GM23338 (cell line): ENCODE data around the gene HSF2BP. TPM values are rescaled to one million over a fixed set of nuclear protein-coding genes. Genes with fewer than 3 reads are reported as not detected.

Experiments used
- ATAC-seq: fragments of 200-7000 bp; cut with Tn5 transposase; 3 replicates; pipeline ENCODE4 v1.9.1; 2020
- DNase-seq: peaks from one replicate; pipeline ENCODE4 v3.0.0-alpha.2; 2015; ENCODE audit warnings: low spot score
- H2AFZ ChIP-seq: fragments of 200-600 bp; sonication (generic); 2 replicates; pipeline ENCODE4 v1.8.0; 2016; ENCODE audit warnings: antibody characterized with exemption, mild to moderate bottlenecking, moderate library complexity
- H3F3A ChIP-seq: fragments of 200-600 bp; sonication (generic); replicated peaks from 2 replicates; pipeline ENCODE4 v1.8.0; 2017; ENCODE audit warnings: antibody characterized with exemption, mixed run types, low read depth
- H3K27ac ChIP-seq: fragments of 200-600 bp; sonication (generic); 2 replicates; pipeline ENCODE4 v1.6.1; 2016; ENCODE audit warnings: low read depth
- H3K27me3 ChIP-seq: fragments of 200-600 bp; sonication (generic); 2 replicates; pipeline ENCODE4 v1.8.0; 2016; ENCODE audit warnings: mild to moderate bottlenecking, mixed run types, moderate library complexity; ENCODE audit not compliant: insufficient read depth
- H3K36me3 ChIP-seq: fragments of 200-600 bp; sonication (generic); 2 replicates; pipeline ENCODE4 v1.8.0; 2016; ENCODE audit warnings: mild to moderate bottlenecking; ENCODE audit not compliant: insufficient read depth
- H3K4me1 ChIP-seq: fragments of 200-600 bp; sonication (generic); 2 replicates; pipeline ENCODE4 v1.8.0; 2016; ENCODE audit warnings: mild to moderate bottlenecking, moderate library complexity; ENCODE audit not compliant: insufficient read depth
- H3K4me2 ChIP-seq: fragments of 200-600 bp; sonication (generic); 2 replicates; pipeline ENCODE4 v1.7.1; 2017; ENCODE audit warnings: mixed run types
- H3K4me3 ChIP-seq: fragments of 200-600 bp; sonication (generic); 2 replicates; pipeline ENCODE4 v1.6.1; 2016; ENCODE audit warnings: mixed run types
- H3K79me2 ChIP-seq: fragments of 200-600 bp; sonication (generic); replicated peaks from 2 replicates; pipeline ENCODE4 v1.8.0; 2017; ENCODE audit warnings: mild to moderate bottlenecking; ENCODE audit not compliant: insufficient read depth
- H3K9me2 ChIP-seq: fragments of 200-600 bp; sonication (generic); 2 replicates; pipeline ENCODE4 v1.8.0; 2017; ENCODE audit not compliant: insufficient read depth
- H4K20me1 ChIP-seq: fragments of 200-600 bp; sonication (generic); replicated peaks from 2 replicates; pipeline ENCODE4 v1.8.0; 2017; ENCODE audit warnings: mild to moderate bottlenecking; ENCODE audit not compliant: insufficient read depth
- H3K27ac Mint-ChIP-seq: 2 replicates; pipeline ENCODE4 v1.8.0; 2020; ENCODE audit warnings: inconsistent platforms, mild to moderate bottlenecking, moderate library complexity, mixed read lengths
- H3K27me3 Mint-ChIP-seq: 3 replicates; pipeline ENCODE4 v1.8.0; 2022; ENCODE audit warnings: low read depth, mild to moderate bottlenecking, moderate library complexity, mixed read lengths, inconsistent platforms; ENCODE audit not compliant: insufficient read depth, poor library complexity
- H3K36me3 Mint-ChIP-seq: 3 replicates; pipeline ENCODE4 v1.8.0; 2021; ENCODE audit warnings: low read depth, mild to moderate bottlenecking, inconsistent platforms, moderate library complexity, mixed read lengths
- H3K4me1 Mint-ChIP-seq: 3 replicates; pipeline ENCODE4 v1.8.0; 2020; ENCODE audit warnings: mild to moderate bottlenecking, inconsistent platforms, mixed read lengths
- H3K4me3 Mint-ChIP-seq: 3 replicates; pipeline ENCODE4 v1.8.0; 2021; ENCODE audit warnings: moderate library complexity, mild to moderate bottlenecking, inconsistent platforms, mixed read lengths
- H3K9me3 Mint-ChIP-seq: 3 replicates; pipeline ENCODE4 v1.8.0; 2020; ENCODE audit warnings: moderate library complexity, mild to moderate bottlenecking, inconsistent platforms, mixed read lengths
- CREB1 ChIP-seq: fragments of 250-450 bp; sonication (Bioruptor Pico); IDR thresholded peaks from 2 replicates; pipeline ENCODE4 v1.5.0; 2020; ENCODE audit warnings: low read depth, mild to moderate bottlenecking, moderate library complexity
- CTCF ChIP-seq, 2 experiments: fragments of 200-600 bp in 1 of 2; sonication (generic) in 1 of 2; conservative IDR thresholded peaks; 2 replicates each; pipeline versions ENCODE4 v1.5.1 to v1.6.1; 2016 to 2017; ENCODE audit warnings: antibody characterized with exemption in 2 of 2, low read depth in 2 of 2, mild to moderate bottlenecking in 2 of 2, moderate library complexity in 1 of 2
- ETS1 ChIP-seq: IDR thresholded peaks from 2 replicates; pipeline ENCODE4 v1.6.1; 2016; ENCODE audit warnings: antibody characterized with exemption
- EZH2 ChIP-seq: fragments of 200-600 bp; sonication (generic); IDR thresholded peaks from one replicate; pipeline ENCODE4 v1.8.0; 2017; ENCODE audit warnings: antibody characterized with exemption, mild to moderate bottlenecking, low read depth; ENCODE audit not compliant: unreplicated experiment
- EZH2phosphoT487 ChIP-seq: fragments of 200-600 bp; sonication (generic); IDR thresholded peaks from one replicate; pipeline ENCODE4 v1.8.1; 2018; ENCODE audit warnings: antibody characterized with exemption; ENCODE audit not compliant: unreplicated experiment
- JUNB ChIP-seq: IDR thresholded peaks from one replicate; pipeline ENCODE4 v1.6.1; 2016; ENCODE audit warnings: antibody characterized with exemption; ENCODE audit not compliant: unreplicated experiment
- NANOG ChIP-seq: IDR thresholded peaks from 2 replicates; pipeline ENCODE4 v1.6.1; 2016; ENCODE audit warnings: antibody characterized with exemption, borderline replicate concordance
- POLR2AphosphoS5 ChIP-seq: IDR thresholded peaks from 2 replicates; pipeline ENCODE4 v1.6.1; 2016; ENCODE audit warnings: antibody characterized with exemption, low read depth
- REST ChIP-seq: IDR thresholded peaks from one replicate; pipeline ENCODE4 v1.6.1; 2018; ENCODE audit warnings: antibody characterized with exemption; ENCODE audit not compliant: unreplicated experiment
- STAT1 ChIP-seq: IDR thresholded peaks from one replicate; pipeline ENCODE4 v1.6.1; 2016; ENCODE audit warnings: antibody characterized with exemption; ENCODE audit not compliant: unreplicated experiment
- ZNF114 ChIP-seq: fragments of 250-450 bp; sonication (Bioruptor Pico); IDR thresholded peaks from 2 replicates; pipeline ENCODE4 v1.5.0; 2020; ENCODE audit warnings: mild to moderate bottlenecking, moderate library complexity
- ZNF331 ChIP-seq: fragments of 250-450 bp; sonication (Bioruptor Pico); IDR thresholded peaks from 2 replicates; pipeline ENCODE4 v1.5.0; 2020; ENCODE audit warnings: low read depth, mild to moderate bottlenecking, moderate library complexity
- ZNF462 ChIP-seq: fragments of 250-450 bp; sonication (Bioruptor Pico); IDR thresholded peaks from 2 replicates; pipeline ENCODE4 v1.5.0; 2020; ENCODE audit warnings: mild to moderate bottlenecking, moderate library complexity
- polyA plus RNA-seq: library from polyadenylated mRNA; unstranded; fragments of >200 nt; fragmentation: Nextera tagmentation; extraction: Ambion mirVana; gene quantifications from 2 replicates; pipeline ENCODE4 v1.2.1, GENCODE V29; 2016
- total RNA-seq: library from RNA; depleted of rRNA; stranded (reverse); fragments of >200 nt; shearing (Covaris generic); gene quantifications from 2 replicates; pipeline ENCODE4 v1.2.3, GENCODE V29; 2014

HSF2BP gene
- total and polyA plus RNA-seq, 2 experiments from 2014 or later, result 0.78 to 2.0 TPM

- Histone ChIP-seq H3F3A (no peaks in the 10 kb centered on the region), H3K4me3 (no peak overlapping the region), H3K36me3 (no peaks in the 10 kb centered on the region; the same call in 1 of the 2 replicates), H3K4me2 (no peak overlapping the region), H3K9me2 (no peaks in the 10 kb centered on the region), H3K27ac (no peak overlapping the region), H3K27me3 (no peaks in the 10 kb centered on the region), H4K20me1 (no peaks in the 10 kb centered on the region), H2AFZ (no peak overlapping the region), H3K79me2 (no peaks in the 10 kb centered on the region), H3K4me1 (no peaks in the 10 kb centered on the region)
- H3K27ac Mint-ChIP-seq, result no peak overlapping the region
- peaks cover 14% of the 10 kb centered on the region for H3K9me3 Mint-ChIP-seq
- TF ChIP-seq JUNB, result no peak
- TF ChIP-seq CTCF (conservative IDR thresholded peaks at IDR 0.05; ENCODE audit: low read depth in 2 of 2), result no peak
- no peak for TF ChIP-seq EZH2
- no peak for TF ChIP-seq REST
- no peak for TF ChIP-seq CREB1 (CRISPR knock-in tag)
- no peak for TF ChIP-seq ZNF114 (CRISPR knock-in tag)
- TF ChIP-seq ZNF331 (CRISPR knock-in tag), result no peak
- TF ChIP-seq POLR2AphosphoS5, result no peak
- no peak for TF ChIP-seq NANOG
- no peak for TF ChIP-seq STAT1
- TF ChIP-seq EZH2phosphoT487, result no peak
- TF ChIP-seq ETS1, result no peak
- no peak for TF ChIP-seq ZNF462
- peaks cover 5% of the 10 kb centered on the region; the same call in 2 of the 3 replicates for H3K36me3 Mint-ChIP-seq
- H3K4me1 Mint-ChIP-seq, result no peaks in the 10 kb centered on the region
- no peak overlapping the region for H3K4me3 Mint-ChIP-seq
- DNase-seq (no peak), ATAC-seq (no peak)
- peaks cover 4% of the 10 kb centered on the region for H3K27me3 Mint-ChIP-seq
These were observed 39.9 kb downstream of the HSF2BP start for GRCh38 chr21:43619344-43619743.
